Measurements from ENCODE around the gene GPR139. TPM values are rescaled to one million over a fixed set of nuclear protein-coding genes. Genes with fewer than 3 reads are reported as not detected.

The GPR139 gene
- total RNA-seq, 1 experiment from 2014 or later: not detected

DNA sequence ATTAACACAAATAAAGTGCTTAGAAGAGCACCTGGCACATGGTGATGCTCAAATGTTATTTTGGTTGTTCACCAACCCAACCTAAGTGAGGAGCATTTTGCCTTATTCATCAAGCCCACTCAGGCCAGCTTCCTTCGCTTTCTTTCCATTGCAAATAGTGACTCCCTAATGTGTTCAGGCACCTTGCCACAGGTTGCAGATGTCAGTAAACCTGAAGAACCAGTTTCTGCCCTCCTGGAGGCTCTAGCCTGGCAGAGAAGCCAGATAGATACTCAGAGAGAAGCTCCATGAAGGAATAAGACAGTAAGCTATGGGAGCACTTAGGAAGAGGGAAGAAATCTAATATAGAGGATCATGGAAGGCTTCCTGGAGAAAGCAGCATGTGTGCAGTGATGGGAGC, 23.9 kb downstream of the GPR139 start:
- H3K79me2 ChIP-seq (ENCODE audit: low read length): no peaks in the 10 kb centered on the region
- H3K9me2 ChIP-seq (replicated peaks; ENCODE audit: insufficient read depth, low read length): no peaks in the 10 kb centered on the region
- no peaks in the 10 kb centered on the region for H4K20me1 ChIP-seq (ENCODE audit: insufficient read depth, low read depth, low read length)
- H3K27me3 ChIP-seq (ENCODE audit: low read length): no peaks in the 10 kb centered on the region
- H3K27ac ChIP-seq (ENCODE audit: low read length): no peak overlapping the region
- H2AFZ ChIP-seq (ENCODE audit: low read length): no peak overlapping the region
- H3K4me2 ChIP-seq (ENCODE audit: low read depth, low read length, poor library complexity, severe bottlenecking): no peak overlapping the region
- no peak overlapping the region for H3K4me3 ChIP-seq (ENCODE audit: low read length)
- DNase-seq: no peak
- H3K9me3 ChIP-seq (ENCODE audit: low read length): no peaks in the 10 kb centered on the region
- H3K9ac ChIP-seq (ENCODE audit: low read length): no peak overlapping the region
- no peaks in the 10 kb centered on the region for H3K36me3 ChIP-seq (ENCODE audit: insufficient read depth, low read length)
- no peaks in the 10 kb centered on the region for H3K4me1 ChIP-seq (ENCODE audit: low read length)

- Histone ChIP-seq H3K27me3 (ENCODE audit: low read length) (no peaks in the 10 kb centered on the region), H3K4me3 (ENCODE audit: low read length) (no peak overlapping the region), H3K4me1 (ENCODE audit: low read length) (no peaks in the 10 kb centered on the region), H3K79me2 (ENCODE audit: low read length) (no peaks in the 10 kb centered on the region), H3K9me2 (replicated peaks; ENCODE audit: insufficient read depth, low read length) (no peaks in the 10 kb centered on the region), H4K20me1 (ENCODE audit: insufficient read depth, low read depth, low read length) (no peaks in the 10 kb centered on the region), H3K9ac (ENCODE audit: low read length) (no peak overlapping the region), H3K36me3 (ENCODE audit: insufficient read depth, low read length) (no peaks in the 10 kb centered on the region), H3K27ac (ENCODE audit: low read length) (no peak overlapping the region), H3K4me2 (ENCODE audit: low read depth, low read length, poor library complexity, severe bottlenecking) (no peak overlapping the region), H2AFZ (ENCODE audit: low read length) (no peak overlapping the region), H3K9me3 (ENCODE audit: low read length) (no peaks in the 10 kb centered on the region)
- no peak for DNase-seq
Measured at GRCh38 chr16:20045886-20046285, 27.8 kb downstream of the GPR139 start.

GRCh38 chr16:20042848-20043247, 30.8 kb downstream of the GPR139 start:
- no peaks in the 10 kb centered on the region for H4K20me1 ChIP-seq (ENCODE audit: insufficient read depth, low read depth, low read length)
- DNase-seq: no peak
- no peaks in the 10 kb centered on the region for H3K9me3 ChIP-seq (ENCODE audit: low read length)
- no peaks in the 10 kb centered on the region for H3K36me3 ChIP-seq (ENCODE audit: insufficient read depth, low read length)
- H3K27ac ChIP-seq (ENCODE audit: low read length): no peak overlapping the region
- no peak overlapping the region for H3K4me2 ChIP-seq (ENCODE audit: low read depth, low read length, poor library complexity, severe bottlenecking)
- no peaks in the 10 kb centered on the region for H3K4me1 ChIP-seq (ENCODE audit: low read length)
- no peaks in the 10 kb centered on the region for H3K79me2 ChIP-seq (ENCODE audit: low read length)
- no peak overlapping the region for H2AFZ ChIP-seq (ENCODE audit: low read length)
- H3K4me3 ChIP-seq (ENCODE audit: low read length): no peak overlapping the region
- no peak overlapping the region for H3K9ac ChIP-seq (ENCODE audit: low read length)
- H3K27me3 ChIP-seq (ENCODE audit: low read length): no peaks in the 10 kb centered on the region
- H3K9me2 ChIP-seq (replicated peaks; ENCODE audit: insufficient read depth, low read length): no peaks in the 10 kb centered on the region

GRCh38 chr16:20041924-20042596, 31.6 kb downstream of the GPR139 start:
- Histone ChIP-seq H2AFZ (ENCODE audit: low read length) (no peak overlapping the region), H4K20me1 (ENCODE audit: insufficient read depth, low read depth, low read length) (no peaks in the 10 kb centered on the region), H3K4me1 (ENCODE audit: low read length) (no peaks in the 10 kb centered on the region), H3K27ac (ENCODE audit: low read length) (no peak overlapping the region), H3K4me2 (ENCODE audit: low read depth, low read length, poor library complexity, severe bottlenecking) (no peak overlapping the region), H3K36me3 (ENCODE audit: insufficient read depth, low read length) (no peaks in the 10 kb centered on the region), H3K9me2 (replicated peaks; ENCODE audit: insufficient read depth, low read length) (no peaks in the 10 kb centered on the region), H3K9me3 (ENCODE audit: low read length) (no peaks in the 10 kb centered on the region), H3K4me3 (ENCODE audit: low read length) (no peak overlapping the region), H3K79me2 (ENCODE audit: low read length) (no peaks in the 10 kb centered on the region), H3K9ac (ENCODE audit: low read length) (no peak overlapping the region), H3K27me3 (ENCODE audit: low read length) (no peaks in the 10 kb centered on the region)
- no peak for DNase-seq

DNA sequence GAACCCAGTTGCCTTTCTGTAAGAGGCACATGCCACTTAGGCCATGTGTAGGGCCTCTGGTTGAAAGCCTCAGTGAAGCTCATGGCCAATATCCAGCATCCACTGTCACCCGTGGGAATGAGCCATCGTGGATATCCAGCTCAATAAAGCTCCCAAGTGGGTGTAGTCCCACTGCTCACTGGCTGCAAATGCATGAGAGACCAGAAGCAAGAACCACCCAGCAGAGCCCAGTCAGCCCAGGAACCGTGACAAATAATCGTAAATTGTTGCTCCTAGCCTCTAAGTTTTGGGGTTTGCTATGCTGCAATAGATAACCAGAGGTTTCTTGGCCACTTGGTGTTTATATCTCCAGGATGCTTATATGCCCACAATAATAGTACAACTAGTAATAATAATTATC, 33.7 kb downstream of the GPR139 start:
- no peak overlapping the region for H3K4me2 ChIP-seq (ENCODE audit: low read depth, low read length, poor library complexity, severe bottlenecking)
- no peak overlapping the region for H3K9ac ChIP-seq (ENCODE audit: low read length)
- H3K9me3 ChIP-seq (ENCODE audit: low read length): no peaks in the 10 kb centered on the region
- H3K4me3 ChIP-seq (ENCODE audit: low read length): no peak overlapping the region
- no peak overlapping the region for H3K27ac ChIP-seq (ENCODE audit: low read length)
- no peaks in the 10 kb centered on the region for H3K4me1 ChIP-seq (ENCODE audit: low read length)
- H3K79me2 ChIP-seq (ENCODE audit: low read length): no peaks in the 10 kb centered on the region
- no peaks in the 10 kb centered on the region for H3K27me3 ChIP-seq (ENCODE audit: low read length)
- no peak for DNase-seq
- H3K36me3 ChIP-seq (ENCODE audit: insufficient read depth, low read length): no peaks in the 10 kb centered on the region
- no peak overlapping the region for H2AFZ ChIP-seq (ENCODE audit: low read length)
- H4K20me1 ChIP-seq (ENCODE audit: insufficient read depth, low read depth, low read length): no peaks in the 10 kb centered on the region
- H3K9me2 ChIP-seq (replicated peaks; ENCODE audit: insufficient read depth, low read length): no peaks in the 10 kb centered on the region

DNA sequence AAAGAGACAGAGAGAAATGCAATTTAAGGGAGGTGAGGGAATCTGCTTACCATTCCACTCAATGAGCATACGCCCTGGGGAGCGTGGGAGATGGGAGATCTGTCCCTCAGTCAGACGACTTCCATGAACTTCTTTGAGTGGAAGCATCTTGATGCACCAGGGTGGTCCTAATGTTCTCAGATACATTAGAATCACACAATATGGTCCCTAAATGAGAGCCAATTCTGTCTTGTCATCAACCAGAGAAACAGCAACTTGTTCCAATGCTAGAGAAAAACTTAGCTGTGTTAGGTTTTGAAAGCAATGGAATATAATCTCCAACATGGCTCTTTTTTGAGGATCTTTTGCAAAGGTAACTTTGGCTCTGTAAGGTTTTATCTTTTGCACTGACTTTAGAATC, 44.1 kb downstream of the GPR139 start:
- no peaks in the 10 kb centered on the region for H3K27me3 ChIP-seq (ENCODE audit: low read length)
- H3K4me3 ChIP-seq (ENCODE audit: low read length): no peak overlapping the region
- no peak for DNase-seq
- H4K20me1 ChIP-seq (ENCODE audit: insufficient read depth, low read depth, low read length): no peaks in the 10 kb centered on the region
- H3K79me2 ChIP-seq (ENCODE audit: low read length): no peaks in the 10 kb centered on the region
- no peaks in the 10 kb centered on the region for H3K4me1 ChIP-seq (ENCODE audit: low read length)
- no peak overlapping the region for H3K27ac ChIP-seq (ENCODE audit: low read length)
- no peak overlapping the region for H3K4me2 ChIP-seq (ENCODE audit: low read depth, low read length, poor library complexity, severe bottlenecking)
- no peak overlapping the region for H3K9ac ChIP-seq (ENCODE audit: low read length)
- H3K36me3 ChIP-seq (ENCODE audit: insufficient read depth, low read length): no peaks in the 10 kb centered on the region
- no peaks in the 10 kb centered on the region for H3K9me3 ChIP-seq (ENCODE audit: low read length)
- no peaks in the 10 kb centered on the region for H3K9me2 ChIP-seq (replicated peaks; ENCODE audit: insufficient read depth, low read length)
- H2AFZ ChIP-seq (ENCODE audit: low read length): no peak overlapping the region

- H3K79me2 ChIP-seq (ENCODE audit: low read length): no peaks in the 10 kb centered on the region
- H3K27me3 ChIP-seq (ENCODE audit: low read length): no peaks in the 10 kb centered on the region
- H3K4me2 ChIP-seq (ENCODE audit: low read depth, low read length, poor library complexity, severe bottlenecking): no peak overlapping the region
- no peaks in the 10 kb centered on the region for H3K9me3 ChIP-seq (ENCODE audit: low read length)
- no peak overlapping the region for H3K4me3 ChIP-seq (ENCODE audit: low read length)
- no peaks in the 10 kb centered on the region for H4K20me1 ChIP-seq (ENCODE audit: insufficient read depth, low read depth, low read length)
- H3K27ac ChIP-seq (ENCODE audit: low read length): no peak overlapping the region
- DNase-seq: no peak
- H3K36me3 ChIP-seq (ENCODE audit: insufficient read depth, low read length): no peaks in the 10 kb centered on the region
- no peaks in the 10 kb centered on the region for H3K4me1 ChIP-seq (ENCODE audit: low read length)
- H3K9ac ChIP-seq (ENCODE audit: low read length): no peak overlapping the region
- no peaks in the 10 kb centered on the region for H3K9me2 ChIP-seq (replicated peaks; ENCODE audit: insufficient read depth, low read length)
- H2AFZ ChIP-seq (ENCODE audit: low read length): no peak overlapping the region
Measured at GRCh38 chr16:20026361-20027072, 47.2 kb downstream of the GPR139 start.

- DNase-seq: peak; percentile 55
- no peaks in the 10 kb centered on the region for H3K9me3 ChIP-seq (ENCODE audit: low read length)
Measured at GRCh38 chr16:20023190-20023589, 50.5 kb downstream of the GPR139 start.

More at GRCh38 chr16:20023190-20023589, 50.5 kb downstream of the GPR139 start:
- Histone ChIP-seq H3K4me2 (ENCODE audit: low read depth, low read length, poor library complexity, severe bottlenecking) (no peak overlapping the region), H2AFZ (ENCODE audit: low read length) (no peak overlapping the region), H3K36me3 (ENCODE audit: insufficient read depth, low read length) (no peaks in the 10 kb centered on the region), H3K9me2 (replicated peaks; ENCODE audit: insufficient read depth, low read length) (no peaks in the 10 kb centered on the region), H3K27me3 (ENCODE audit: low read length) (no peaks in the 10 kb centered on the region), H4K20me1 (ENCODE audit: insufficient read depth, low read depth, low read length) (no peaks in the 10 kb centered on the region), H3K4me3 (ENCODE audit: low read length) (no peak overlapping the region), H3K9ac (ENCODE audit: low read length) (no peak overlapping the region), H3K27ac (ENCODE audit: low read length) (no peak overlapping the region), H3K4me1 (ENCODE audit: low read length) (no peaks in the 10 kb centered on the region), H3K79me2 (ENCODE audit: low read length) (no peaks in the 10 kb centered on the region)
